ENCODE measurements around the gene ADGRL3. TPM values are rescaled to one million over a fixed set of nuclear protein-coding genes. Genes with fewer than 3 reads are reported as not detected.

ADGRL3 gene
- total RNA-seq, 1 donor from 2014 or later = 18.7 TPM

DNA sequence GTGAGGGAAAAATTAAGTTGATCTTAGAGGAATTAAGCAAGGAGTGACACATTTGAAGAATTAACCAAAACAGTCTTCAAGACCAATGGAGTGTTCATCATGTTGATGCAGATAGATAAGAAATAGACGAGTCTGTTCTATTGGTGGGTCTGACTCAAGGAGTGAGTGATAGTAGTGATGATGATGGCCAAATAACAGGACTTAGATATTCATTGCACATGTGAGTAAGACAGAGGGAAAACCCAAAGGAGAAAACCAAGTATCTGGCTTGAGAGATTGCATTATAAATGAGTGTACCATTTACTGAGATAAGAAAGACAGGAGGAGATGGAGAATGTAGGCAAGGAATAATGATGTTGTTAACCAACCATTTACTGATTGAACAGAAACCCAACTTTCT, 321.3 kb downstream of the ADGRL3 start:
- peaks cover 11% of the 10 kb centered on the region for H3K4me1 Mint-ChIP-seq (ENCODE audit: unreplicated experiment)
- no peak overlapping the region for H3K4me3 Mint-ChIP-seq (ENCODE audit: unreplicated experiment)
- DNase-seq (ENCODE audit: extremely low spot score, unreplicated experiment) = no peak
- no peaks in the 10 kb centered on the region for H3K27me3 Mint-ChIP-seq (ENCODE audit: unreplicated experiment)
- no peaks in the 10 kb centered on the region for H3K36me3 Mint-ChIP-seq (ENCODE audit: unreplicated experiment)
- TF ChIP-seq, protein P1, sequence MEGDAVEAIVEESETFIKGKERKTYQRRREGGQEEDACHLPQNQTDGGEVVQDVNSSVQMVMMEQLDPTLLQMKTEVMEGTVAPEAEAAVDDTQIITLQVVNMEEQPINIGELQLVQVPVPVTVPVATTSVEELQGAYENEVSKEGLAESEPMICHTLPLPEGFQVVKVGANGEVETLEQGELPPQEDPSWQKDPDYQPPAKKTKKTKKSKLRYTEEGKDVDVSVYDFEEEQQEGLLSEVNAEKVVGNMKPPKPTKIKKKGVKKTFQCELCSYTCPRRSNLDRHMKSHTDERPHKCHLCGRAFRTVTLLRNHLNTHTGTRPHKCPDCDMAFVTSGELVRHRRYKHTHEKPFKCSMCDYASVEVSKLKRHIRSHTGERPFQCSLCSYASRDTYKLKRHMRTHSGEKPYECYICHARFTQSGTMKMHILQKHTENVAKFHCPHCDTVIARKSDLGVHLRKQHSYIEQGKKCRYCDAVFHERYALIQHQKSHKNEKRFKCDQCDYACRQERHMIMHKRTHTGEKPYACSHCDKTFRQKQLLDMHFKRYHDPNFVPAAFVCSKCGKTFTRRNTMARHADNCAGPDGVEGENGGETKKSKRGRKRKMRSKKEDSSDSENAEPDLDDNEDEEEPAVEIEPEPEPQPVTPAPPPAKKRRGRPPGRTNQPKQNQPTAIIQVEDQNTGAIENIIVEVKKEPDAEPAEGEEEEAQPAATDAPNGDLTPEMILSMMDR (IDR thresholded peaks at IDR 0.05) = no peak
- H3K27ac Mint-ChIP-seq (ENCODE audit: unreplicated experiment) = no peak overlapping the region
- no peaks in the 10 kb centered on the region for H3K9me3 Mint-ChIP-seq (ENCODE audit: unreplicated experiment)

DNA sequence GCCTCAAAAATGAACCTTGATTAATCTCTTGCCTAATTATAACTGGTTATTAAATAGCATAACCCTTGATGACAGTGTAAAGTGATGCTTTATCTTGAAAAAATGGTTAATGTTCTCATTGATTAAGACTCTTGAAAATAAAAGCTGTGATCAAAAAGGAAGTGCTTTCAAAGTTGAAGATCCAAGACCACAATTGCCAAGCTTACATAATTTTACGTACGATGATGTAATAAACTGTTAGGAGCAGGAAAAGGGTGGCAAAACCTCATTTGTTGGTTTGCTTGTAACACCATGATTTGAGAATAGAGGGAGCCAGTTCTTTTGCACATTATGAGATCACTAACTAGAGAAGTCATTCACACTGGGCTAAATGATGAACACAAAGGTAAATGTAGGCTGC, 322.2 kb downstream of the ADGRL3 start:
- Mint-ChIP-seq H3K36me3 (ENCODE audit: unreplicated experiment) (no peaks in the 10 kb centered on the region), H3K27me3 (ENCODE audit: unreplicated experiment) (no peaks in the 10 kb centered on the region), H3K27ac (ENCODE audit: unreplicated experiment) (no peak overlapping the region), H3K4me1 (ENCODE audit: unreplicated experiment) (peaks cover 11% of the 10 kb centered on the region), H3K9me3 (ENCODE audit: unreplicated experiment) (no peaks in the 10 kb centered on the region), H3K4me3 (ENCODE audit: unreplicated experiment) (no peak overlapping the region)
- TF ChIP-seq, protein P1 (IDR thresholded peaks at IDR 0.05) = no peak
- DNase-seq (ENCODE audit: extremely low spot score, unreplicated experiment) = no peak

DNA sequence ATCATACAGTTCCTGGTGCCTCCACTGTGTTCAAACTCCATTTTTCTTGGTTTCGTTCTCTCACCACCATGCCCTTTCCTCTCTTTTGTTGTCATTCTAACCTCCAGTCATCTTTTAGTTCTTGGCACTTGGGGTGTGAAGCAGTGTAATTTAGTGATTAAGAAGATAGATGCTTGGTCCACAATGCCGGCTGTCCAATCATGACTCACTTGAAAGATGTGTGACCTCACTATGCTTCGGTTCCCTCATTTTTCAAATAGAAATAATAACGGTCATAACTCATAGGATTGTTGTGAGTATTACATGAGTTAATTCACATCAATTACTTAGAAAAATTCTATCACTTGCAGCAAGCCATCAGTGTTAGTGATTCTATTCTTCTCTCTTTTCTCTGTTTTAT, 327.8 kb downstream of the ADGRL3 start:
- H3K4me1 Mint-ChIP-seq (ENCODE audit: unreplicated experiment) = no peaks in the 10 kb centered on the region
- H3K27me3 Mint-ChIP-seq (ENCODE audit: unreplicated experiment) = no peaks in the 10 kb centered on the region
- no peak overlapping the region for H3K27ac Mint-ChIP-seq (ENCODE audit: unreplicated experiment)
- TF ChIP-seq, protein P1 (IDR thresholded peaks at IDR 0.05) = no peak
- no peak for DNase-seq (ENCODE audit: extremely low spot score, unreplicated experiment)
- H3K9me3 Mint-ChIP-seq (ENCODE audit: unreplicated experiment) = no peaks in the 10 kb centered on the region
- no peaks in the 10 kb centered on the region for H3K36me3 Mint-ChIP-seq (ENCODE audit: unreplicated experiment)
- no peak overlapping the region for H3K4me3 Mint-ChIP-seq (ENCODE audit: unreplicated experiment)

DNA sequence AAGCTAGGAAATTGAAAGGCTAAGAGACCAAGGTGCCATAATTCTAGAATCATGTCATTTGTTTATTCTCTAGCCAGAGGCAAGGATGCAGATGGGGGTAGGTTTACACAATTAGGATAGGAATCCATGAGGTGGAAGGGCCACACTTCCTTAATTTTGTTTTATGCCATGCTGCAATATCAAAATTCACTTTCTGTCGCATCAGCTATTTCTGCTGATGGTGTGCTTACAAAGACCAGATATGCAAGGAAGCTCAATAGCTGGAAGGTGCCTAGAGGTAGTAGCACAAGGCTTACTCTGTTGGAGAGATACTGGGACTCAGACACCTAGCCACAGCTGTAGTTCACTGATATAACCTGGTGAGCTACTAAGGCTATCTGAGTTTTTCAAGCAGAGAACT, 328.5 kb downstream of the ADGRL3 start:
- Mint-ChIP-seq H3K9me3 (ENCODE audit: unreplicated experiment) (no peaks in the 10 kb centered on the region), H3K27ac (ENCODE audit: unreplicated experiment) (no peak overlapping the region), H3K4me3 (ENCODE audit: unreplicated experiment) (no peak overlapping the region), H3K4me1 (ENCODE audit: unreplicated experiment) (no peaks in the 10 kb centered on the region), H3K36me3 (ENCODE audit: unreplicated experiment) (no peaks in the 10 kb centered on the region), H3K27me3 (ENCODE audit: unreplicated experiment) (no peaks in the 10 kb centered on the region)
- TF ChIP-seq, protein P1 (IDR thresholded peaks at IDR 0.05) = no peak
- no peak for DNase-seq (ENCODE audit: extremely low spot score, unreplicated experiment)

DNA sequence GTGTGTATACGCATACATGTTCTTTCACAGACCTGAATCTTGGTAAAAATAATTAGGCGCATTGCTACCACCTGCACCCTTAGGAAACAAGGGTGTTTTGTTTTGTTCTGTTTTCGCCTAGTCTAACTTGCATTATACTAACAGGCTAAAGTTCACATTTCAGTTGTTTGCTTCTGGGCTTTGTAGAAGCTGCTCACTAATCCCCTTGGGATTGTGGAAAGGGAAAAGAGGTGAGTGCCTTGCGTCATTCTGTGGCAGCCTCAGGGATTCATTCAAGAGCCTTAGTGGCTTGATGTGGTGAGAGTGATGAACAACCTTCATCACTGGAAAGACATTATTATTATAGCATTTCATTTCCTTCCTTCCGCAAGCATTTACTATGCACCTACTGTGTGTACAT, 331.1 kb downstream of the ADGRL3 start:
- DNase-seq (ENCODE audit: extremely low spot score, unreplicated experiment) = no peak
- Mint-ChIP-seq H3K27me3 (ENCODE audit: unreplicated experiment) (no peaks in the 10 kb centered on the region), H3K36me3 (ENCODE audit: unreplicated experiment) (no peaks in the 10 kb centered on the region), H3K27ac (ENCODE audit: unreplicated experiment) (no peak overlapping the region), H3K4me1 (ENCODE audit: unreplicated experiment) (no peaks in the 10 kb centered on the region), H3K4me3 (ENCODE audit: unreplicated experiment) (no peak overlapping the region), H3K9me3 (ENCODE audit: unreplicated experiment) (peaks cover 24% of the 10 kb centered on the region)
- TF ChIP-seq, protein P1 (IDR thresholded peaks at IDR 0.05) = no peak

Data from osteocyte (in vitro differentiated cells).